Calu3 (cell line): Measurements from ENCODE around the gene HAND1. TPM values are rescaled to one million over a fixed set of nuclear protein-coding genes. Genes with fewer than 3 reads are reported as not detected.

Experiments used
- BruUV-seq: library from RNA; stranded (reverse); fragments of 400-500 nt; replicated peaks from 2 replicates; lab custom pipeline; 2021; lab: Mats Ljungman, UMichigan
- CTCF ChIA-PET: fragments of 300-600 bp; sonication (Branson Sonifier 250); formaldehyde crosslinking; loops from one replicate; lab custom pipeline; 2022; ENCODE audit warnings: antibody characterized with exemption; lab: Charles Lee
- DNase-seq: peaks from one replicate; pipeline ENCODE4 v3.0.0; 2022
- H3K27ac Mint-ChIP-seq: one replicate; pipeline ENCODE4 v1.8.0; 2022; ENCODE audit warnings: mixed read lengths; ENCODE audit not compliant: unreplicated experiment
- H3K27me3 Mint-ChIP-seq: one replicate; pipeline ENCODE4 v1.8.0; 2022; ENCODE audit warnings: mixed read lengths; ENCODE audit not compliant: unreplicated experiment
- H3K36me3 Mint-ChIP-seq: one replicate; pipeline ENCODE4 v1.8.0; 2022; ENCODE audit warnings: mild to moderate bottlenecking, moderate library complexity, mixed read lengths; ENCODE audit not compliant: insufficient read depth, unreplicated experiment
- H3K4me1 Mint-ChIP-seq: one replicate; pipeline ENCODE4 v1.8.0; 2022; ENCODE audit warnings: mild to moderate bottlenecking, low read depth, mixed read lengths; ENCODE audit not compliant: unreplicated experiment
- H3K4me3 Mint-ChIP-seq: one replicate; pipeline ENCODE4 v1.8.0; 2022; ENCODE audit warnings: mild to moderate bottlenecking, low read depth, moderate library complexity, mixed read lengths; ENCODE audit not compliant: unreplicated experiment
- H3K9me3 Mint-ChIP-seq: one replicate; pipeline ENCODE4 v1.8.0; 2022; ENCODE audit warnings: low read depth, mixed read lengths; ENCODE audit not compliant: unreplicated experiment
- intact Hi-C: fragments of 100-400 bp; cut with micrococcal nuclease; formaldehyde crosslinking; loops from one replicate; pipeline ENCODE4 v1.10.0; 2022; ENCODE audit not compliant: unreplicated experiment
- total RNA-seq: library from RNA; stranded (reverse); gene quantifications from 2 replicates; pipeline ENCODE4 v1.2.3, GENCODE V29; 2022
- TF ChIP-seq, protein P1 (sequence below): fragments of 200-600 bp; IDR thresholded peaks from one replicate; pipeline ENCODE4 v1.8.0; 2022; ENCODE audit warnings: antibody characterized with exemption; ENCODE audit not compliant: unreplicated experiment

HAND1 gene
- total RNA-seq, 1 experiment from 2014 or later, result not detected

DNA sequence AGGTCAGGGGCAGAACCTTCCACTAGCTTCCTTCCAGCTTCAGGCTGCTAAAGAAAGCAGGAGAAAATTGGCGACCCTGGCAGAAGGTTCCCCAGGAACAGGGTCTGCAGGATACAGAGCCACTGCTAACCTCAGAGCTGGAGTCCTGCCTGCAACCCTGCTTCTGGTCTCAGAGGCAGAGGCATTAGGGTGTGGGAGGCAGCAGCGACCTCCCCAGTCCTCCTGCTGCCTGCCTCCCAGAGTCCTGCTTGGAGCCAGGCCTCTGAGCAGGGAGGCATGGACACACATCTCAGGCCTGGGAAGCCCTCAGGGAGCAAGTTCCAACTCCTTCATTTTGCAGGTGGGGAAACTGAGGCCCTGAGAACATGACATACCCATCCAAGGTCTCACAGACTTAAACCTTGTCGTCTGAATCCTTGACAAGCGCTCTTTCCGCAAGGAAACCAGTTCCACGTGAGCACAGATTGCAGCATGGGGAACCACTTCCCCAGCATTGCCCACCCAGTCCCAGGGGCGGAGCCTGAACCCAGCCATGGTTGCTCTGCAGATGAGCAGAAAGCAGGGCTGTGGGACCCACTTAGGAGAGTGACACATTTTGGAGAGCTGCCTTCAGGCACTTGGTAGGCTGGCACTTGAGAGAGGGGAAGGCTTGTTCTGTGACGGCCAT lies 28.2 kb upstream of the HAND1 start:
- H3K36me3 Mint-ChIP-seq, result peaks cover 4% of the 10 kb centered on the region
- H3K27ac Mint-ChIP-seq, result no peak overlapping the region
- no peaks in the 10 kb centered on the region for H3K9me3 Mint-ChIP-seq
- H3K4me1 Mint-ChIP-seq, result no peaks in the 10 kb centered on the region
- BruUV-seq, result no TSS peak
- no peak for DNase-seq
- H3K4me3 Mint-ChIP-seq, result no peak overlapping the region
- CTCF ChIA-PET, result interaction anchor here (0.6 to 0.9 kb wide), 2 partner anchors 15 to 321 kb away, joined by 3 read pairs; no protein-coding TSS in a partner anchor
- peaks cover 91% of the 10 kb centered on the region for H3K27me3 Mint-ChIP-seq
- TF ChIP-seq, protein P1, sequence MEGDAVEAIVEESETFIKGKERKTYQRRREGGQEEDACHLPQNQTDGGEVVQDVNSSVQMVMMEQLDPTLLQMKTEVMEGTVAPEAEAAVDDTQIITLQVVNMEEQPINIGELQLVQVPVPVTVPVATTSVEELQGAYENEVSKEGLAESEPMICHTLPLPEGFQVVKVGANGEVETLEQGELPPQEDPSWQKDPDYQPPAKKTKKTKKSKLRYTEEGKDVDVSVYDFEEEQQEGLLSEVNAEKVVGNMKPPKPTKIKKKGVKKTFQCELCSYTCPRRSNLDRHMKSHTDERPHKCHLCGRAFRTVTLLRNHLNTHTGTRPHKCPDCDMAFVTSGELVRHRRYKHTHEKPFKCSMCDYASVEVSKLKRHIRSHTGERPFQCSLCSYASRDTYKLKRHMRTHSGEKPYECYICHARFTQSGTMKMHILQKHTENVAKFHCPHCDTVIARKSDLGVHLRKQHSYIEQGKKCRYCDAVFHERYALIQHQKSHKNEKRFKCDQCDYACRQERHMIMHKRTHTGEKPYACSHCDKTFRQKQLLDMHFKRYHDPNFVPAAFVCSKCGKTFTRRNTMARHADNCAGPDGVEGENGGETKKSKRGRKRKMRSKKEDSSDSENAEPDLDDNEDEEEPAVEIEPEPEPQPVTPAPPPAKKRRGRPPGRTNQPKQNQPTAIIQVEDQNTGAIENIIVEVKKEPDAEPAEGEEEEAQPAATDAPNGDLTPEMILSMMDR, result no peak
- intact Hi-C loops, result no loop called here

DNA sequence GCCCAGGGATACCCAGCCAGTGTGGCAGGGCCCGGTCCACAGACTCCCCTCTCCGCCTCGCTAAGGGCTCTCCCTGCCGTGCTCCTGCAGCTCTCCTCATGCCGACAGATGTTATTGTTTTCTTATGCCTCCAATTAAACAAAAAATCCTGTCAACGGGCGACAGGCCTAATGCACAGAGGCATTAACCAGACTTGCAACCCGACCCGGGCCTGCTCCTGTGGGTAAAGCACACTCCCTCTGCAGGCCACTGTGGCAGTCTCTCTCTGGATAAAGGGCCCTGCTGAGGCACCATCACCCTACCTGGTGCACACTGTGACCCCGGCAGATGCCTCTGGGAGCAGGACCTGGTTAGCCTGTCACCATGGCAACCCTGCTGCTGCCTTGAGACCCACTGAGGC lies 27.5 kb upstream of the HAND1 start:
- BruUV-seq, result no TSS peak
- peaks cover 91% of the 10 kb centered on the region for H3K27me3 Mint-ChIP-seq
- no peaks in the 10 kb centered on the region for H3K4me1 Mint-ChIP-seq
- H3K4me3 Mint-ChIP-seq, result no peak overlapping the region
- intact Hi-C loops, result no loop called here
- TF ChIP-seq, protein P1, result no peak
- peaks cover 4% of the 10 kb centered on the region for H3K36me3 Mint-ChIP-seq
- CTCF ChIA-PET, result interaction anchor here (0.9 kb wide), 1 partner anchor 14 kb away, joined by 3 read pairs; no protein-coding TSS in a partner anchor
- H3K9me3 Mint-ChIP-seq, result no peaks in the 10 kb centered on the region
- H3K27ac Mint-ChIP-seq, result no peak overlapping the region
- DNase-seq, result no peak

DNA sequence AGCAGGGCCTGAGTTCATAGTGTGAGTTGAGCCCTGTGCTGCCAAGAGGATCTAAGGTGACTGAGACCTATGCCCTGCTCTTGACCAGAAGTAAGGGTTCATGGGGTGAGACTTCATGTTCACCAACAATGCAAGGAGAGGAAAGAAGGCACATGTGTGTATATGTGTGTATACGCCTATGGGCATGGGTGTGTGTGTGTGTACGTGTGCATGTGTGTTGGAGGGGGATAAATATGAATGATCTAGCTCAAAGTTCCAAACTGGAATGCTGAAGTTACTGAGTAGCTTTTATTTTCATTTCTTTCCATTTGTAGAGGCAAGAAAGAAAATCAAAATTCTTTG lies 25.6 kb upstream of the HAND1 start:
- no peaks in the 10 kb centered on the region for H3K9me3 Mint-ChIP-seq
- no peak overlapping the region for H3K4me3 Mint-ChIP-seq
- no peak for DNase-seq
- H3K4me1 Mint-ChIP-seq, result no peaks in the 10 kb centered on the region
- no peaks in the 10 kb centered on the region for H3K36me3 Mint-ChIP-seq
- CTCF ChIA-PET, result interaction anchor here (1.5 kb wide), 1 partner anchor 17 kb away, joined by 6 read pairs; no protein-coding TSS in a partner anchor
- no TSS peak for BruUV-seq
- TF ChIP-seq, protein P1, result no peak
- H3K27ac Mint-ChIP-seq, result no peak overlapping the region
- intact Hi-C loops, result no loop called here
- H3K27me3 Mint-ChIP-seq, result peaks cover 90% of the 10 kb centered on the region

DNA sequence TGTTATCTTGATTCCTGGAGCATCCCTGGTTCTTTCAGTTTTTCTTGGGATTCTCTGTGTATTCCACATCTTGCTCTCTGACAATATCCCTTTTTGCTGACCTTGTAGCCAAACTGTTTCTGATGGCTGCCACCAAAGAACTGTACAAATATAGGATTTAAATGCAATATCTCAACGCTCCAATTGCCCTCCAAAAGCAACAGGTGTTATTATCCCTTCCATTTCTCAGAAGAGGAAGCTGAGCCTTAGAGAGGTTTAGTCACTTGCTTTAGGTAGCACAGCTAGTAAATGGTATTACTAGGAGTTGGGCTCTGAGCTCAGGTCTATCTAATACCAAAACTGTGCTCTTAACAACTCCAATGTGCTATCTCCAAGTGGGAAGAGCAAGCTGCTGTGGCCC lies 24.2 kb upstream of the HAND1 start:
- BruUV-seq, result no TSS peak
- Mint-ChIP-seq H3K27me3 (peaks cover 82% of the 10 kb centered on the region), H3K36me3 (no peaks in the 10 kb centered on the region), H3K4me3 (no peak overlapping the region), H3K27ac (no peak overlapping the region), H3K4me1 (no peaks in the 10 kb centered on the region), H3K9me3 (no peaks in the 10 kb centered on the region)
- DNase-seq, result no peak
- TF ChIP-seq, protein P1, result no peak
- CTCF ChIA-PET, result interaction anchor here (0.6 to 1.1 kb wide), 3 partner anchors 18 to 41 kb away, joined by 3 to 4 read pairs (median 3); no protein-coding TSS in a partner anchor
- intact Hi-C loops, result no loop called here
